Gastrocnemius medialis (tissue), 4 donors: ENCODE results near the gene PNLIPRP2.

Source experiments
- POLR2A ChIP-seq, 2 donors: fragments of 450-650 bp; IDR thresholded peaks; one replicate each; pipeline ENCODE4 v1.6.1; 2017; ENCODE audit warnings: antibody characterized with exemption in 2 of 2, mild to moderate bottlenecking in 2 of 2, moderate library complexity in 2 of 2
- TF ChIP-seq, protein P1 (sequence below), 5 experiments: fragments of 450-650 bp in 3 of 5; fragments of 200-600 bp in 2 of 5; sonication (generic) in 2 of 5; IDR thresholded peaks in 4 of 5; conservative IDR thresholded peaks in 1 of 5; 1 replicate in 4 of 5; 2 replicates in 1 of 5; pipeline ENCODE4 v1.5.1; 2016 to 2019; ENCODE audit warnings: antibody characterized with exemption in 5 of 5, mild to moderate bottlenecking in 3 of 5, moderate library complexity in 3 of 5

DNA sequence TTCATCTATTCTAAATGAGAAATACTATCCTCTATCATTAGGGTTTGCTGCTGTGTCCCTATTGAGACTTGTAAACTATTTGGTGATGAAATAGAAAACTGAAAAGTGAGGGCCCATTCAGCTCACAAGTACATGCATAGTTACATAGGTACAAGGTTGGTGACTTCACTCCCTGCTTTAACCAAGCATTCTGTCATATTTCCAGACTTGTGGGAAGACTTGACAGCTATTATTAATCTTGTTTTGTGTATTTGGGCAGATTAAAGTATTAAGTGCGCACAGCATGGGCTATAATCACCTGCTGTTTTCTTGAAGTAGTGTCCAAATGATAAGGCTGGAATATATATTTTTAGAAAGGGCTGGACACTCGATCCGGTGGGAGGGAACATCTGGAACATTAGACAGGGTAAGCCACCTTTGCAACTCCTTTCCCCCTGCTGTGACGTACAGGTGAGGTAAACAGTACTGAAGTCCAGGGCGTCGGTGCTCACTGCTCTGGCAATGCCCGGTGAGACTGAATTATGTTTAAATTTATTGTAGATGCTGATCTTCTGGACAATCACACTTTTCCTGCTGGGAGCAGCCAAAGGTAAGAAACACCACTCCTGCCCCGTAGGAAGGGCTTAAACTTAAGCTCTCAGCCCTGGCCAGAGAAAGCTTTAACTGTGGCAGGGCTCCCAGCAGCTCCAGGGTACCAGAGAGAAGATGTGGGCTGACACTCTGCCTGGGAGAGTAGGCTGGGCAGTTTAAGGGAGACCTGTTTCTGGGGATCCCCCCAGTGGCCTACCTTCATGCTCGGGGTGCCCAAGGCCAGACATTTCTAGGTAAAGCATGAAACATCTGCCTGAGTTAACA lies 29.9 kb upstream of the PNLIPRP2 start, which contains the start of gene PNLIPRP1:
- TF ChIP-seq, protein P1, sequence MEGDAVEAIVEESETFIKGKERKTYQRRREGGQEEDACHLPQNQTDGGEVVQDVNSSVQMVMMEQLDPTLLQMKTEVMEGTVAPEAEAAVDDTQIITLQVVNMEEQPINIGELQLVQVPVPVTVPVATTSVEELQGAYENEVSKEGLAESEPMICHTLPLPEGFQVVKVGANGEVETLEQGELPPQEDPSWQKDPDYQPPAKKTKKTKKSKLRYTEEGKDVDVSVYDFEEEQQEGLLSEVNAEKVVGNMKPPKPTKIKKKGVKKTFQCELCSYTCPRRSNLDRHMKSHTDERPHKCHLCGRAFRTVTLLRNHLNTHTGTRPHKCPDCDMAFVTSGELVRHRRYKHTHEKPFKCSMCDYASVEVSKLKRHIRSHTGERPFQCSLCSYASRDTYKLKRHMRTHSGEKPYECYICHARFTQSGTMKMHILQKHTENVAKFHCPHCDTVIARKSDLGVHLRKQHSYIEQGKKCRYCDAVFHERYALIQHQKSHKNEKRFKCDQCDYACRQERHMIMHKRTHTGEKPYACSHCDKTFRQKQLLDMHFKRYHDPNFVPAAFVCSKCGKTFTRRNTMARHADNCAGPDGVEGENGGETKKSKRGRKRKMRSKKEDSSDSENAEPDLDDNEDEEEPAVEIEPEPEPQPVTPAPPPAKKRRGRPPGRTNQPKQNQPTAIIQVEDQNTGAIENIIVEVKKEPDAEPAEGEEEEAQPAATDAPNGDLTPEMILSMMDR (IDR thresholded peaks at IDR 0.05 in 4 of 5, conservative IDR thresholded peaks at IDR 0.05 in 1 of 5): no peak
- no peak for TF ChIP-seq POLR2A (IDR thresholded peaks at IDR 0.05)
